ENCODE data around the gene PARD3B.

PARD3B gene, protein sequence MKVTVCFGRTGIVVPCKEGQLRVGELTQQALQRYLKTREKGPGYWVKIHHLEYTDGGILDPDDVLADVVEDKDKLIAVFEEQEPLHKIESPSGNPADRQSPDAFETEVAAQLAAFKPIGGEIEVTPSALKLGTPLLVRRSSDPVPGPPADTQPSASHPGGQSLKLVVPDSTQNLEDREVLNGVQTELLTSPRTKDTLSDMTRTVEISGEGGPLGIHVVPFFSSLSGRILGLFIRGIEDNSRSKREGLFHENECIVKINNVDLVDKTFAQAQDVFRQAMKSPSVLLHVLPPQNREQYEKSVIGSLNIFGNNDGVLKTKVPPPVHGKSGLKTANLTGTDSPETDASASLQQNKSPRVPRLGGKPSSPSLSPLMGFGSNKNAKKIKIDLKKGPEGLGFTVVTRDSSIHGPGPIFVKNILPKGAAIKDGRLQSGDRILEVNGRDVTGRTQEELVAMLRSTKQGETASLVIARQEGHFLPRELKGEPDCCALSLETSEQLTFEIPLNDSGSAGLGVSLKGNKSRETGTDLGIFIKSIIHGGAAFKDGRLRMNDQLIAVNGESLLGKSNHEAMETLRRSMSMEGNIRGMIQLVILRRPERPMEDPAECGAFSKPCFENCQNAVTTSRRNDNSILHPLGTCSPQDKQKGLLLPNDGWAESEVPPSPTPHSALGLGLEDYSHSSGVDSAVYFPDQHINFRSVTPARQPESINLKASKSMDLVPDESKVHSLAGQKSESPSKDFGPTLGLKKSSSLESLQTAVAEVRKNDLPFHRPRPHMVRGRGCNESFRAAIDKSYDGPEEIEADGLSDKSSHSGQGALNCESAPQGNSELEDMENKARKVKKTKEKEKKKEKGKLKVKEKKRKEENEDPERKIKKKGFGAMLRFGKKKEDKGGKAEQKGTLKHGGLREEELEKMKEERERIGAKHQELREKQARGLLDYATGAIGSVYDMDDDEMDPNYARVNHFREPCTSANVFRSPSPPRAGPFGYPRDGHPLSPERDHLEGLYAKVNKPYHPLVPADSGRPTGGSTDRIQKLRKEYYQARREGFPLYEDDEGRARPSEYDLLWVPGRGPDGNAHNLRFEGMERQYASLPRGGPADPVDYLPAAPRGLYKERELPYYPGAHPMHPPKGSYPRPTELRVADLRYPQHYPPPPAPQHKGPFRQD (N-terminal part only)

DNA sequence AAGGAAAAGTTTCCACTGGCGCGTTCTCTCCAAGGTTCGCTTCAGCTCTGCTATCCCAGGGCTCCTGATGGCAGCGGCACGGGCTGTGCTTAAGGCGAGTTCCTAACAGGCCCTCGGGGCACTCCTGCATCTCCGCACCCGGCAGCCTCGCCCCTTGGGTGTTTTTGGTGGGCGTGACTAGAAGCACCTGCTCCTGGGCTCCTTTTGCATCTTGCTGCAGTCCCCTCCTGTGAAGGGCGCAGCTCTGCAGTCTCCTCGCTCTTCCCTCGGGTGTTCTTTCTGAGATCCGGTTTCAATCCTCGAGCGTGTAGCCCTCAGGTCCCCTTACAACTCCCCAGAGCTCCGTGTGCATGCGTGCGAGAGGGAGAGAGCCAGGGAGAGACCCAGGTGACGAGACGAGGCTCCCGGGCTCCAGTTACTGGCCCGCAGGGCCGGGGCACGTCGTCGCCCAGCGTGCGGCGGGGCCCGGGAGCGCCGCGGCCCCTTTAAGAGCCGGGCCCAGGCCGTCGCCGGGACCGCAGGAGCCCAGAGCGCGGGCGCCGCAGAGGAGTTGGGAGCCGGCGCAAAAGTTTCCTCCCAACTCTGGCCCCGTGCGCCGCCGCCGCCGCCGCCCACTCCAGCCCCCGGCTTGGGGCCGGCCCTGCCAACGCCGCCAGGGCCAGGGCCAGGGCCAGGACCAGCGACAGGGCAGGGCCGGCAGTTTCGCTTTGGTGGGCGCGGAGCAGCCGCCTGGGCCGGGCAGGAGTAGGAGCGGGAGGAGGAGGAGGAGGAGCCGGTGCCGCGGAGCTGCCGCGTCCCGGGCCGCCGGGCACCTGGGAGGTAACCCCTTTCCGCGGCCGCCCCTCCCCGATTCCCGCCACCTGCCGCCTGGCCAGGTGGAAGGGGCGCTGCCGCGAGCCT lies at the start of gene PARD3B:
TSS of gene PARD3B (plus strand) at position 515 of the 900 bp plus-strand sequence. CDS start 525 bp downstream, outside the sequence.
- peak; percentile 64 for DNase-seq (ENCODE audit: low read depth)
- peak within 1 kb of the TSS; percentile 63 for H3K4me3 ChIP-seq (replicated peaks; ENCODE audit: low read depth, low read length)
- TF ChIP-seq, protein P1, sequence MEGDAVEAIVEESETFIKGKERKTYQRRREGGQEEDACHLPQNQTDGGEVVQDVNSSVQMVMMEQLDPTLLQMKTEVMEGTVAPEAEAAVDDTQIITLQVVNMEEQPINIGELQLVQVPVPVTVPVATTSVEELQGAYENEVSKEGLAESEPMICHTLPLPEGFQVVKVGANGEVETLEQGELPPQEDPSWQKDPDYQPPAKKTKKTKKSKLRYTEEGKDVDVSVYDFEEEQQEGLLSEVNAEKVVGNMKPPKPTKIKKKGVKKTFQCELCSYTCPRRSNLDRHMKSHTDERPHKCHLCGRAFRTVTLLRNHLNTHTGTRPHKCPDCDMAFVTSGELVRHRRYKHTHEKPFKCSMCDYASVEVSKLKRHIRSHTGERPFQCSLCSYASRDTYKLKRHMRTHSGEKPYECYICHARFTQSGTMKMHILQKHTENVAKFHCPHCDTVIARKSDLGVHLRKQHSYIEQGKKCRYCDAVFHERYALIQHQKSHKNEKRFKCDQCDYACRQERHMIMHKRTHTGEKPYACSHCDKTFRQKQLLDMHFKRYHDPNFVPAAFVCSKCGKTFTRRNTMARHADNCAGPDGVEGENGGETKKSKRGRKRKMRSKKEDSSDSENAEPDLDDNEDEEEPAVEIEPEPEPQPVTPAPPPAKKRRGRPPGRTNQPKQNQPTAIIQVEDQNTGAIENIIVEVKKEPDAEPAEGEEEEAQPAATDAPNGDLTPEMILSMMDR (IDR thresholded peaks at IDR 0.05; ENCODE audit: low read length, missing control alignments): no peak

DNA sequence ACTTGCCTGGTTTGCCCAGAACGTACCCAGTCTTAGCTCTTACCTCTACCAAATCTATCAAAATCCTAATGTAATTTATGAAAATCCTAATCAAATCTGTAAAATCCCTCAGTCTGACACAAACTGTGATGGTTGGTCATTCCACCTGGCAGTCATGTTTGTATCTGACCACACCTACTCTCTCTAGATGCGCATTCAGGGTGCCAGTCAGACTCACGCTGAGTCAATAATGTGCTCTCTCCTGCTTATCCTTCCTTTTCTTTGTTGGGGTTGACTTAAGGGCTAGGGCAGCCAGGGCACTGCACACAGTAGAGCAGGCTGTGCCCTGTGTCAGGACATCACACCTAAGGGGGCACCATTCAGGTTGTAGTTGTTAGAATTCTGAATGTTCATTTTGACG lies 48.5 kb upstream of the PARD3B start:
- no peak overlapping the region for H3K4me3 ChIP-seq (replicated peaks; ENCODE audit: low read depth, low read length)
- DNase-seq (ENCODE audit: low read depth): no peak
- TF ChIP-seq, protein P1 (IDR thresholded peaks at IDR 0.05; ENCODE audit: low read length, missing control alignments): no peak

DNA sequence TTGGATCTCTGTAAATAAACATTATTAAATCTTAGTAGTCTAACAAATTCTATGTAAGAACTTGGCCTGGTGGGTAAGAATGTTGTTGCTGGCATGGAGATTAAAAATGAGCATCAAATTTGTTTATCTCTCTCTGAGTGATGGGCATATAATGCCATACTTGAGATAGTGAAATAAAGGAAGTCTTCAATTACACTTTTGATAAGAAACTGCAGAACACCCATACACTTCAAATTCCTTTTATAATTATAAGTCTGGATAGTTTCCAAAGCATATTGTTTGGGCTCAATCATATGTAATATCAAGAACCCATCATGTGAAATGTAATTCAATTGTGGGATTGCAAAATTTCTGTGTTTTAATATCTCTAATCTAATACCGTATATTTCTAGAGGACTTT lies 47.4 kb upstream of the PARD3B start:
- no peak for DNase-seq (ENCODE audit: low read depth)
- TF ChIP-seq, protein P1 (IDR thresholded peaks at IDR 0.05; ENCODE audit: low read length, missing control alignments): no peak
- H3K4me3 ChIP-seq (replicated peaks; ENCODE audit: low read depth, low read length): no peak overlapping the region

DNA sequence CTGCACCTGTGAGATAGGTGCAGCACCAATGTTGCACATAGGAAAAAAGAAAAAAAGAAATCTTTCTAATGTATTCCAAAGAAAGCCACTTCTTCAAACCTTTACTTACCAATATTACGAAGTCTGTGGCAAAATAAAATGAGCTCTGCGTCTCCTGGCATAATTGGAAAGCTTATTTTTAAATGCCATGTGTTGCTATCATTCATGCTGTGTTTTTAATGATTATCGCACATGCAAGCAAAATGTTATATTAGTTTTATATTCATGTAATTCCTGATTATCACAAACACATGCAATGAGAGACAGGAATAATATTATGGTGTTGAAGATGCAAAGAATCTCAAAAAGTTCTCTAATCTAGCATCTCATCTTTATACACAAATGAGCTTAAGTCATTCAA lies 47.0 kb upstream of the PARD3B start:
- TF ChIP-seq, protein P1 (IDR thresholded peaks at IDR 0.05; ENCODE audit: low read length, missing control alignments): no peak
- no peak for DNase-seq (ENCODE audit: low read depth)
- no peak overlapping the region for H3K4me3 ChIP-seq (replicated peaks; ENCODE audit: low read depth, low read length)

DNA sequence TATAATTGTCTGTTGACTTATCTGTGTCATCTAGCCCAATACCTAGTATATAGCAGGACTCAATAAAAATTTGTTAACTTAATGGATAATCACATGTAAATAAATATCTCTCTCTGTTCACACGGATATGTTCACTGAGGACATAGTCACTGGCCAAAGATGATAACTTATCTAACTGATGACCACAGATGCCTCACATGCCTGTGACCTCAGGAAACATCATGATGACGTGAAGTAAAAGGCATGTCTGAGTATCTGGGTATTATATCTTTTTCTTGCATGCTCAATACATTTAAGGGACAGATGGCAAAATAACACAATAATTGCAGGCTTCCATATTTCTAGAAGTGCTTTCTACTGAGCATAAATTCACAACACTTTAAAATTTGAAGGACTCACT lies 41.4 kb upstream of the PARD3B start:
- TF ChIP-seq, protein P1 (IDR thresholded peaks at IDR 0.05; ENCODE audit: low read length, missing control alignments): no peak
- H3K4me3 ChIP-seq (replicated peaks; ENCODE audit: low read depth, low read length): no peak overlapping the region
- peak; percentile 20 for DNase-seq (ENCODE audit: low read depth)

DNA sequence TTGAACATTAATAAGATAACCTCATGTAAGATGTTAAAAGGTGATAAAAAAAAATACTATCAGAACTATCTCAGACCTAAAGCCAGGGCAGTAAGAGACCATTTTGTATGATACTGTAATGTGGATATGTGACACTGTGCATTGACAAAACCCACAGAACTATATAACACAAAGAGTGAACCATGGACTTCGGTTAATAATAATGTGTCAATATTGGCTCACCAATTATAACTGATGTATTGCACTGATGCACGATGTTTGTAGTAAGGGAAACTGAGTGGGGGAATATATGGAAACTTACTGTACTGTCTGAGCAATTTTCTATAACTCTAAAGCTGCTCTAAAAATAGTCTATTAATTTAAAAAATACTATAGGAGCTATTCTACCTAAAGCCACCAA lies 40.7 kb upstream of the PARD3B start:
- no peak overlapping the region for H3K4me3 ChIP-seq (replicated peaks; ENCODE audit: low read depth, low read length)
- TF ChIP-seq, protein P1 (IDR thresholded peaks at IDR 0.05; ENCODE audit: low read length, missing control alignments): no peak
- no peak for DNase-seq (ENCODE audit: low read depth)

Data from fibroblast of pulmonary artery (primary cell).